PC-9 (cell line): ENCODE measurements around the gene RPTOR. TPM values are rescaled to one million over a fixed set of nuclear protein-coding genes. Genes with fewer than 3 reads are reported as not detected.

ENCODE experiments used
- BruUV-seq: library from RNA; stranded (reverse); fragments of 400-500 nt; replicated peaks from 2 replicates; lab custom pipeline; 2021; lab: Mats Ljungman, UMichigan
- CTCF ChIA-PET: fragments of 300-600 bp; sonication (Branson Sonifier 250); formaldehyde crosslinking; loops from one replicate; lab custom pipeline; 2022; ENCODE audit warnings: antibody characterized with exemption; lab: Charles Lee
- POLR2A ChIA-PET: fragments of 300-600 bp; sonication (Branson Sonifier 250); formaldehyde crosslinking; loops from one replicate; lab custom pipeline; 2022; ENCODE audit warnings: antibody characterized with exemption; ENCODE audit not compliant: unreplicated experiment; lab: Charles Lee
- DNase-seq, 2 experiments: peaks; one replicate each; pipeline versions ENCODE4 v3.0.0 to v3.0.0-alpha.2; 2015 to 2022; ENCODE audit warnings: mixed read lengths in 1 of 2
- H2AFZ ChIP-seq: fragments of 200-600 bp; sonication (generic); 2 replicates; pipeline ENCODE4 v1.8.1; 2017; ENCODE audit warnings: antibody characterized with exemption
- H3F3A ChIP-seq: fragments of 200-600 bp; sonication (generic); 2 replicates; pipeline ENCODE4 v1.8.1; 2017; ENCODE audit warnings: antibody characterized with exemption, mild to moderate bottlenecking, low read depth; ENCODE audit not compliant: insufficient read depth
- H3K27ac ChIP-seq: fragments of 200-600 bp; sonication (generic); 2 replicates; pipeline ENCODE4 v1.6.1; 2016; ENCODE audit warnings: mixed run types
- H3K27me3 ChIP-seq: fragments of 200-600 bp; sonication (generic); 2 replicates; pipeline ENCODE4 v1.6.1; 2016; ENCODE audit warnings: low read depth, mixed run types; ENCODE audit not compliant: insufficient read depth
- H3K36me3 ChIP-seq: fragments of 200-600 bp; sonication (generic); 2 replicates; pipeline ENCODE4 v1.6.1; 2016; ENCODE audit warnings: low read depth, mixed run types
- H3K4me1 ChIP-seq: fragments of 200-600 bp; sonication (generic); replicated peaks from 2 replicates; pipeline ENCODE4 v1.6.1; 2016; ENCODE audit warnings: mixed run types; ENCODE audit not compliant: insufficient read depth
- H3K4me2 ChIP-seq: fragments of 200-600 bp; sonication (generic); 2 replicates; pipeline ENCODE4 v1.6.1; 2017; ENCODE audit warnings: mixed run types
- H3K4me3 ChIP-seq: fragments of 200-600 bp; sonication (generic); 2 replicates; pipeline ENCODE4 v1.6.1; 2016; ENCODE audit warnings: mixed run types
- H3K79me2 ChIP-seq: fragments of 200-600 bp; sonication (generic); 2 replicates; pipeline ENCODE4 v1.6.1; 2017; ENCODE audit warnings: low read depth, mixed run types
- H3K9me2 ChIP-seq: fragments of 200-600 bp; sonication (generic); 2 replicates; pipeline ENCODE4 v1.8.1; 2017; ENCODE audit warnings: mild to moderate bottlenecking; ENCODE audit not compliant: insufficient read depth
- H3K9me3 ChIP-seq: fragments of 200-600 bp; sonication (generic); 2 replicates; pipeline ENCODE4 v1.8.1; 2016; ENCODE audit warnings: low read depth; ENCODE audit not compliant: insufficient read depth
- H4K20me1 ChIP-seq: fragments of 200-600 bp; sonication (generic); 2 replicates; pipeline ENCODE4 v1.8.1; 2017; ENCODE audit not compliant: insufficient read depth
- EZH2 ChIP-seq: fragments of 200-600 bp; sonication (generic); IDR thresholded peaks from 2 replicates; pipeline ENCODE4 v1.8.0; 2017; ENCODE audit warnings: antibody characterized with exemption, low read depth
- intact Hi-C: fragments of 100-400 bp; cut with micrococcal nuclease; formaldehyde crosslinking; loops from one replicate; pipeline ENCODE4 v1.10.0; 2022; ENCODE audit not compliant: unreplicated experiment
- total RNA-seq: library from RNA; stranded (reverse); gene quantifications from 2 replicates; pipeline ENCODE4 v1.2.3, GENCODE V29; 2021
- TF ChIP-seq, protein P1 (sequence below): fragments of 200-600 bp; sonication (generic); conservative IDR thresholded peaks from 2 replicates; pipeline ENCODE4 v1.6.1; 2017; ENCODE audit warnings: mixed run types, antibody characterized with exemption, mild to moderate bottlenecking, moderate library complexity

Gene RPTOR
- total RNA-seq, 1 experiment from 2014 or later, result 50.8 TPM

DNA sequence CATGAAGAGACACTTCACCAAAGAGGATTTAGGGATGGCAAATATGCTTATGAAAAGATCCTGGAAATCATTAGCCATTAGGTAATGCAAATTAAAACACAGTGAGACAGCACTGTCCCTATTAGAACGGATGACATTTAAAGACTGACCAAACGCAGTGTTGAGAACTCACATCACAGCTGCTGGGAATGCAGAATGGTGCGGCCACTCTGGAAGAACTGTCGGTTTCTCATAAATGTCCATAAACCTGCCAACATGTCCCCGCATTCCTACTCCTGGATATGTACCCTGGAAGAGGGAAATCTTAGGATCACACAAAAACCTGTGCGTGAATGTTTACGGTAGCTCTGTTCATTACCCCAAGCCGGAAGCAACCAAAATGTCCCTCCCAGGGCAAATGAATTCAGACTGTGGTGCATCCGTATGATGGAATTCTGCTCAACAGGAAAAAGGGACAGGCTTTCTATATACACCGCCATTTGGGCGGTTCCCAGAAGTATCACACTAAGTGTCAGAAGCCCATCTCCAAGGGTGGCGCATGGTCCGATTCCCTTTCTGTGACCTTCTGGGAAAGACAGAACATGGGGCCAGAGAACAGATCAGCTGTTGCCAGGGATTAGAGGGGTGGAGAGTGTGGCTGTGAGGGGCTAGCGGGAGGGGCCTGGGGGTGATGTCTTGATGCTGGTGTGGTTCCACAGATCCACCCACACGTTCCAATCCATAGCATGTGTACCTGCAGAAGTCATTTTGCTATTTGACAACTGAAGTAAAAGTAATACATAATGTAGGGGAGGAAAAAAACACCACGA, 249.8 kb downstream of the RPTOR start:
- CTCF ChIA-PET, result no interaction called here
- Histone ChIP-seq H4K20me1 (no peaks in the 10 kb centered on the region), H3K9me3 (no peaks in the 10 kb centered on the region), H3K4me1 (peaks cover 35% of the 10 kb centered on the region), H3K27me3 (no peaks in the 10 kb centered on the region), H2AFZ (no peak overlapping the region), H3K4me3 (no peak overlapping the region), H3K79me2 (0 out of 2 replicates have a peak, but pooled peaks cover 5% of the 10 kb centered on the region), H3K36me3 (no peaks in the 10 kb centered on the region), H3K4me2 (no peak overlapping the region), H3K9me2 (no peaks in the 10 kb centered on the region), H3F3A (peaks cover 7% of the 10 kb centered on the region; the same call in 1 of the 2 replicates), H3K27ac (no peak overlapping the region)
- BruUV-seq, result no TSS peak
- intact Hi-C loops, result no loop called here
- POLR2A ChIA-PET, result no interaction called here
- TF ChIP-seq, protein P1, sequence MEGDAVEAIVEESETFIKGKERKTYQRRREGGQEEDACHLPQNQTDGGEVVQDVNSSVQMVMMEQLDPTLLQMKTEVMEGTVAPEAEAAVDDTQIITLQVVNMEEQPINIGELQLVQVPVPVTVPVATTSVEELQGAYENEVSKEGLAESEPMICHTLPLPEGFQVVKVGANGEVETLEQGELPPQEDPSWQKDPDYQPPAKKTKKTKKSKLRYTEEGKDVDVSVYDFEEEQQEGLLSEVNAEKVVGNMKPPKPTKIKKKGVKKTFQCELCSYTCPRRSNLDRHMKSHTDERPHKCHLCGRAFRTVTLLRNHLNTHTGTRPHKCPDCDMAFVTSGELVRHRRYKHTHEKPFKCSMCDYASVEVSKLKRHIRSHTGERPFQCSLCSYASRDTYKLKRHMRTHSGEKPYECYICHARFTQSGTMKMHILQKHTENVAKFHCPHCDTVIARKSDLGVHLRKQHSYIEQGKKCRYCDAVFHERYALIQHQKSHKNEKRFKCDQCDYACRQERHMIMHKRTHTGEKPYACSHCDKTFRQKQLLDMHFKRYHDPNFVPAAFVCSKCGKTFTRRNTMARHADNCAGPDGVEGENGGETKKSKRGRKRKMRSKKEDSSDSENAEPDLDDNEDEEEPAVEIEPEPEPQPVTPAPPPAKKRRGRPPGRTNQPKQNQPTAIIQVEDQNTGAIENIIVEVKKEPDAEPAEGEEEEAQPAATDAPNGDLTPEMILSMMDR, result no peak
- TF ChIP-seq EZH2, result no peak
- no peak for DNase-seq

DNA sequence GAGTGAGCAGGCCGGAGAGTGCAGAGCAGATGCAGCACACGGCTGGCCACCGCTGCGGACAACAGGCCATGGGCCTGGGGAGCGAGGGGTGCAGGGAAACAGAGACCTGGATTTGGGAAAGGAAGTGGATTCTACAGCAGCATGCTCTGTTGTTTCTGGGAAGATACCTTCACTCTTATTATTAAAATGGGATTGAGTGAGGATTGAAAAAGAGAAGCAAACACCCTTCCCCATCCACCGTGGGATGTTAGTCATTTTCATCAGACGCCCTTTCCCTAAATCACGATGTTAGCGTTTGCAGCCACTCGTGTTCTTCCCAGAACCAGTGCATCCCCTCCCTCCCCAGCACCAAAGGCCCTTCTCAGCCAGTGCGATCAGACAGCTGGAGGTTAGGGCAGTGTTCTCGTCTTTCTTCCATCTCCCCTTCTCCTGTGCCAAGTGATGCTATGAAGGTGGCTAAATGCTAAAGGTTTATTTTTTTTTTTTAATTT, 250.5 kb downstream of the RPTOR start:
- Histone ChIP-seq H3K27ac (no peak overlapping the region), H3K36me3 (no peaks in the 10 kb centered on the region), H3F3A (peaks cover 7% of the 10 kb centered on the region; the same call in 1 of the 2 replicates), H3K4me1 (peaks cover 28% of the 10 kb centered on the region), H4K20me1 (no peaks in the 10 kb centered on the region), H3K9me3 (no peaks in the 10 kb centered on the region), H3K4me2 (no peak overlapping the region), H3K79me2 (0 out of 2 replicates have a peak, but pooled peaks cover 5% of the 10 kb centered on the region), H3K27me3 (no peaks in the 10 kb centered on the region), H3K4me3 (no peak overlapping the region), H3K9me2 (no peaks in the 10 kb centered on the region), H2AFZ (no peak overlapping the region)
- POLR2A ChIA-PET, result no interaction called here
- no peak for DNase-seq
- TF ChIP-seq, protein P1, result no peak
- no peak for TF ChIP-seq EZH2
- no TSS peak for BruUV-seq
- CTCF ChIA-PET, result no interaction called here
- intact Hi-C loops, result no loop called here

DNA sequence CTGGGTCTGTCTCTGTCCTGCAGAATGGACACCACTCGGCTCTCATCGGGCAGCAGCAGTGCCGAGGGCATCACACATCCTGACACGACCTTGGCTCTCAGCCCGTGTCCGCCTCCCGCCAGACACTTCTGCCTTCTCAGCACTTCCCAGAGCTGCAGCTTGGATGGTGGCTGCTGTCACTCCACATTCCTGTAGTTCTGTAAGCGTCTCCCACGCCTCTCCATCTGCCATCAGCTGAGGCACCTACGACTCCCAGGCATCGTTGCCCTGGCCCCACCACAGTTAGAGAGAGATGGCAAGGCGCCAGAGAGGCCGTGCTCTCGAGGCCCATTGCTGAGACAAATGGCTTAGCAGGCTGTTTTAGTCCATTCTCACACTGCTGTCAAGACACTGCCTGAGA, 251.1 kb downstream of the RPTOR start:
- POLR2A ChIA-PET, result no interaction called here
- CTCF ChIA-PET, result no interaction called here
- Histone ChIP-seq H3K9me2 (no peaks in the 10 kb centered on the region), H4K20me1 (no peaks in the 10 kb centered on the region), H3K4me3 (no peak overlapping the region), H3K4me1 (peaks cover 22% of the 10 kb centered on the region), H3K79me2 (0 out of 2 replicates have a peak, but pooled peaks cover 2% of the 10 kb centered on the region), H3K4me2 (no peak overlapping the region), H3K27ac (no peak overlapping the region), H3F3A (peaks cover 7% of the 10 kb centered on the region; the same call in 1 of the 2 replicates), H2AFZ (no peak overlapping the region), H3K27me3 (no peaks in the 10 kb centered on the region), H3K9me3 (no peaks in the 10 kb centered on the region), H3K36me3 (no peaks in the 10 kb centered on the region)
- no peak for TF ChIP-seq EZH2
- TF ChIP-seq, protein P1, result no peak
- intact Hi-C loops, result no loop called here
- no peak for DNase-seq
- BruUV-seq, result no TSS peak
